Activated CD4-positive, alpha-beta T cell treated with anti-CD3 and anti-CD28 coated beads, Interleukin-2, amount 50 U/mL, for 24 hours (primary cell): ENCODE results near the gene SGCA.

Source experiments
- DNase-seq, 2 donors: peaks; one replicate each; pipeline ENCODE4 v3.0.0-alpha.2; 2020; ENCODE audit warnings: low read depth in 1 of 2, low spot score in 1 of 2

SGCA gene

GRCh38 chr17:50192618-50193291 lies 26.9 kb downstream of the SGCA start:
- DNase-seq, result no peak

- no peak for DNase-seq
These were observed 28.5 kb downstream of the SGCA start for GRCh38 chr17:50194140-50194933.

GRCh38 chr17:50194934-50195865 lies 29.4 kb downstream of the SGCA start:
- DNase-seq, result no peak

- DNase-seq, result no peak
These were observed 30.2 kb downstream of the SGCA start for GRCh38 chr17:50196036-50196435.

GRCh38 chr17:50196826-50197225 lies 31.0 kb downstream of the SGCA start:
- no peak for DNase-seq

GRCh38 chr17:50198026-50198669 lies 32.3 kb downstream of the SGCA start:
- DNase-seq, result peak; percentile 30 to 43

GRCh38 chr17:50199211-50199802 lies 33.5 kb downstream of the SGCA start:
- DNase-seq, result no peak

GRCh38 chr17:50199803-50200456 lies 34.1 kb downstream of the SGCA start:
- peak; percentile 14 to 36 for DNase-seq

GRCh38 chr17:50200457-50201275 lies 34.9 kb downstream of the SGCA start:
- DNase-seq, result peak; percentile 62 to 68

GRCh38 chr17:50201276-50201854 lies 35.6 kb downstream of the SGCA start, which contains the start of gene COL1A1:
Gene COL1A1 (minus strand): TSS chr17:50201631. CDS start chr17:50201513, 118 bp downstream.
- no peak for DNase-seq

GRCh38 chr17:50203086-50203485 lies 37.3 kb downstream of the SGCA start:
- no peak for DNase-seq

GRCh38 chr17:50203604-50204345 lies 38.0 kb downstream of the SGCA start:
- DNase-seq, result no peak

- DNase-seq, result no peak
These were observed 38.6 kb downstream of the SGCA start for GRCh38 chr17:50204431-50204830.

- DNase-seq, result no peak
These were observed 39.5 kb downstream of the SGCA start for GRCh38 chr17:50205111-50205962.

- no peak for DNase-seq
These were observed 40.2 kb downstream of the SGCA start for GRCh38 chr17:50205963-50206505.

- no peak for DNase-seq
These were observed 40.9 kb downstream of the SGCA start for GRCh38 chr17:50206604-50207293.
